ENCODE results near the gene C16orf74. TPM values are rescaled to one million over a fixed set of nuclear protein-coding genes. Genes with fewer than 3 reads are reported as not detected.

Gene C16orf74
- total RNA-seq, 1 donor from 2014 or later = 12.2 TPM

- TF ChIP-seq, protein P1, sequence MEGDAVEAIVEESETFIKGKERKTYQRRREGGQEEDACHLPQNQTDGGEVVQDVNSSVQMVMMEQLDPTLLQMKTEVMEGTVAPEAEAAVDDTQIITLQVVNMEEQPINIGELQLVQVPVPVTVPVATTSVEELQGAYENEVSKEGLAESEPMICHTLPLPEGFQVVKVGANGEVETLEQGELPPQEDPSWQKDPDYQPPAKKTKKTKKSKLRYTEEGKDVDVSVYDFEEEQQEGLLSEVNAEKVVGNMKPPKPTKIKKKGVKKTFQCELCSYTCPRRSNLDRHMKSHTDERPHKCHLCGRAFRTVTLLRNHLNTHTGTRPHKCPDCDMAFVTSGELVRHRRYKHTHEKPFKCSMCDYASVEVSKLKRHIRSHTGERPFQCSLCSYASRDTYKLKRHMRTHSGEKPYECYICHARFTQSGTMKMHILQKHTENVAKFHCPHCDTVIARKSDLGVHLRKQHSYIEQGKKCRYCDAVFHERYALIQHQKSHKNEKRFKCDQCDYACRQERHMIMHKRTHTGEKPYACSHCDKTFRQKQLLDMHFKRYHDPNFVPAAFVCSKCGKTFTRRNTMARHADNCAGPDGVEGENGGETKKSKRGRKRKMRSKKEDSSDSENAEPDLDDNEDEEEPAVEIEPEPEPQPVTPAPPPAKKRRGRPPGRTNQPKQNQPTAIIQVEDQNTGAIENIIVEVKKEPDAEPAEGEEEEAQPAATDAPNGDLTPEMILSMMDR (conservative IDR thresholded peaks at IDR 0.05; ENCODE audit: low read depth, low read length) = no peak
- H3K4me3 ChIP-seq (ENCODE audit: low read depth, low read length) = no peak overlapping the region
Observed at GRCh38 chr16:85783441-85783840, 32.5 kb upstream of the C16orf74 start.

GRCh38 chr16:85782451-85782850 is 31.6 kb upstream of the C16orf74 start:
- TF ChIP-seq, protein P1 (conservative IDR thresholded peaks at IDR 0.05; ENCODE audit: low read depth, low read length) = no peak
- no peak for DNase-seq (ENCODE audit: low read depth)
- no peak overlapping the region for H3K4me3 ChIP-seq (ENCODE audit: low read depth, low read length)

More at GRCh38 chr16:85783441-85783840, 32.5 kb upstream of the C16orf74 start:
- no peak for DNase-seq (ENCODE audit: low read depth)

DNA sequence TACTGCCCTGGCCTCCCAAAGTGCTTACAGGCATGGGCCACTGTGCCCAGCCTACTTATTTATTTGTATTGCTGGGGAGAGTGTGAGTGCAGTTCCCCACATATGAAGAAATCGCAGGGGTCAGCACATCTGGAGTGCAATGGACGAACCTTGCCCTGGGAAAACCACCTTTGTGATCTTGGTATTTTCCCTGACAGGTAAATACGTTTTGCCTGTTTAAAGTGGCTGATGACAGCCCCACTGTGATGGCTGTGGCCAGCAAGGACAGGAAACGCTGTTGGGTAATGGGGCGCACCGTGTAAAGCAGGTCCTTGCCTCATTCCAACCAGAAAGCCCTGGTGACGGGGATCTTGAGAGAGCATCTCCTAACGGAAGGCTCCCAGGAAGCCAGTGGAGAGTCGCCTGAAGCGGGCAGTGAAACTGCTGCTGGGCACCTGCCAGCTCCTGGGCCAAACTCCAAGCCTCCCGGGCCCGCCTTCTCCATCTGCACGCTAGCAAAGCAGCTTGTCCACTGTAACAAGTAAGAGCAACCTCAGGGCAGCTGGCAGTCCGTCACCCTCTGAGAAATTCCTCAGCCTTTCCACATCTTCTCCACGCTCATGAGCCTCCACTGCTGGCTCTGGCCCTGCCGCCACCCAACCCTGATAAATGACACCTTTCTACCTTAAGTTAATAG is 30.9 kb upstream of the C16orf74 start:
- TF ChIP-seq, protein P1 (conservative IDR thresholded peaks at IDR 0.05; ENCODE audit: low read depth, low read length) = no peak
- no peak overlapping the region for H3K4me3 ChIP-seq (ENCODE audit: low read depth, low read length)
- no peak for DNase-seq (ENCODE audit: low read depth)

DNA sequence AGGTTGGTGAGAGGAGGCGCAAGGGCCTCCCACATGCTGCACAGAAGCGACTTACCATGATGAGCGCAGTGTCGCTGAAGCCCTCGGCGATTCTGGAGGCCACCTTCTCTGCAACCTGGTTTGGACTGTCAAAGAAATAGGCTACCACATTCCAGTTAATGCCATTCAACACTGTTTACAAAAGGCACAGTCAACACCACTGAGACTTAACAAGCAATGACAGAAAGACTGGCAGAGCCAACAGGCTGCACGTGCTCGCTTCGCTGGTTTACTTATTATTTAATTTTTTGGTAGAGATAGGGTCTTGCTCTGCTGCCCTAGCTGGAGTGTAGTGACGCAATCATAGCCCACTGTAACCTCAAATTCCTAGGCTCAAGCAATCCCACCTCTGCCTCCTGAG is 30.3 kb upstream of the C16orf74 start:
- H3K4me3 ChIP-seq (ENCODE audit: low read depth, low read length) = no peak overlapping the region
- TF ChIP-seq, protein P1 (conservative IDR thresholded peaks at IDR 0.05; ENCODE audit: low read depth, low read length) = no peak

DNA sequence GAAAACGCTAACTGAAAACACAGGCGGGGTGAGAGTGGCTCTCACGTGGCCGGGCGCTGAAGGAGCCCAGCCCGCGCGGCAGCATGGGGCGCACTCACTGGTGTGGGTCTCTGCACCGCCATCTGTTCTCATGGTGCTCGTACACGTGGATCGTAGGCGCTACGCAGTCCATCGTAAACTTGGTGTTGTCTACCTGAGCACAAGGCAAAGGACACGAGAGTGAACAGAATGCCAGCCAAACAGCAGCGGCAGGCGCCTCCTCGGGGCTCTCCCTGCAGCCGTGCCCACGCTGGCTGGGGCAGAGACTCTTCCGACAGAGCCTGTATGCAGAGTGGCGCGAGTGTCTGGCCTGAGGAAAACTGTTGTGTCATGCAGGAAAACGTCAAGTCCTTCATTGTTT is 29.4 kb upstream of the C16orf74 start:
- DNase-seq (ENCODE audit: low read depth) = no peak
- no peak overlapping the region for H3K4me3 ChIP-seq (ENCODE audit: low read depth, low read length)
- TF ChIP-seq, protein P1 (conservative IDR thresholded peaks at IDR 0.05; ENCODE audit: low read depth, low read length) = no peak

More for the DNA sequence above, 30.3 kb upstream of the C16orf74 start:
- no peak for DNase-seq (ENCODE audit: low read depth)

- no peak overlapping the region for H3K4me3 ChIP-seq (ENCODE audit: low read depth, low read length)
- TF ChIP-seq, protein P1 (conservative IDR thresholded peaks at IDR 0.05; ENCODE audit: low read depth, low read length) = no peak
- DNase-seq (ENCODE audit: low read depth) = no peak
Observed at GRCh38 chr16:85778873-85779272, 28.0 kb upstream of the C16orf74 start.

Data from epithelial cell of proximal tubule (primary cell).